H9 (cell line): ENCODE results near the gene AFAP1. TPM values are rescaled to one million over a fixed set of nuclear protein-coding genes. Genes with fewer than 3 reads are reported as not detected.

Experiments
- DNase-seq: peaks from one replicate; pipeline ENCODE4 v3.0.0-alpha.2; 2017
- H2AFZ ChIP-seq: one replicate; pipeline ENCODE4 v1.6.1; 2013; ENCODE audit warnings: mild to moderate bottlenecking, low read length, control low read depth, moderate library complexity
- H2AK5ac ChIP-seq: 2 replicates; pipeline ENCODE4 v1.6.1; 2013; ENCODE audit warnings: low read length, control low read depth, mixed read lengths; ENCODE audit not compliant: insufficient read length
- H2BK120ac ChIP-seq: one replicate; pipeline ENCODE4 v1.6.1; 2013; ENCODE audit warnings: low read depth, mild to moderate bottlenecking, low read length, control low read depth, inconsistent platforms; ENCODE audit not compliant: poor library complexity, severe bottlenecking
- H2BK12ac ChIP-seq: 2 replicates; pipeline ENCODE4 v1.6.1; 2013; ENCODE audit warnings: low read length, control low read depth, mixed read lengths, low read depth; ENCODE audit not compliant: insufficient read length
- H2BK15ac ChIP-seq: 2 replicates; pipeline ENCODE4 v1.6.1; 2013; ENCODE audit warnings: low read depth, low read length, control low read depth
- H2BK20ac ChIP-seq: one replicate; pipeline ENCODE4 v1.6.1; 2013; ENCODE audit warnings: low read depth, mild to moderate bottlenecking, low read length, control low read depth, inconsistent platforms; ENCODE audit not compliant: poor library complexity, severe bottlenecking
- H2BK5ac ChIP-seq: 2 replicates; pipeline ENCODE4 v1.6.1; 2013; ENCODE audit warnings: low read length, control low read depth, mixed read lengths; ENCODE audit not compliant: insufficient read length
- H3K14ac ChIP-seq: 2 replicates; pipeline ENCODE4 v1.6.1; 2013; ENCODE audit warnings: low read length, control low read depth; ENCODE audit not compliant: insufficient read depth
- H3K18ac ChIP-seq: 2 replicates; pipeline ENCODE4 v1.6.1; 2013; ENCODE audit warnings: low read depth, mild to moderate bottlenecking, mixed read lengths, low read length, control low read depth; ENCODE audit not compliant: insufficient read length
- H3K23ac ChIP-seq: 2 replicates; pipeline ENCODE4 v1.6.1; 2013; ENCODE audit warnings: low read length, control low read depth, mixed read lengths, low read depth; ENCODE audit not compliant: insufficient read length
- H3K23me2 ChIP-seq: 2 replicates; pipeline ENCODE4 v1.6.1; 2013; ENCODE audit warnings: low read depth, mild to moderate bottlenecking, mixed read lengths, low read length, control low read depth; ENCODE audit not compliant: insufficient read length, poor library complexity, severe bottlenecking
- H3K27ac ChIP-seq: 2 replicates; pipeline ENCODE4 v1.5.1; 2013; ENCODE audit warnings: low read length, control low read depth, mixed read lengths, low read depth; ENCODE audit not compliant: insufficient read length
- H3K27me3 ChIP-seq: 2 replicates; pipeline ENCODE4 v1.6.1; 2013; ENCODE audit warnings: low read length, control low read depth, inconsistent platforms; ENCODE audit not compliant: insufficient read depth
- H3K4ac ChIP-seq: 2 replicates; pipeline ENCODE4 v1.6.1; 2013; ENCODE audit warnings: low read depth, mild to moderate bottlenecking, control low read depth, inconsistent platforms, low read length, moderate library complexity
- H3K4me1 ChIP-seq: 2 replicates; pipeline ENCODE4 v1.6.1; 2013; ENCODE audit warnings: low read length, control low read depth, inconsistent platforms; ENCODE audit not compliant: insufficient read depth
- H3K4me2 ChIP-seq: 2 replicates; pipeline ENCODE4 v1.6.1; 2013; ENCODE audit warnings: low read length, control low read depth, mixed read lengths; ENCODE audit not compliant: insufficient read length, insufficient read depth
- H3K56ac ChIP-seq: 2 replicates; pipeline ENCODE4 v1.6.1; 2013; ENCODE audit warnings: low read depth, mild to moderate bottlenecking, mixed read lengths, low read length, control low read depth; ENCODE audit not compliant: insufficient read length
- H3K79me1 ChIP-seq: 2 replicates; pipeline ENCODE4 v1.6.1; 2013; ENCODE audit warnings: low read depth, mild to moderate bottlenecking, moderate library complexity, low read length, control low read depth, inconsistent platforms; ENCODE audit not compliant: insufficient read depth, poor library complexity, severe bottlenecking
- H3K79me2 ChIP-seq: 2 replicates; pipeline ENCODE4 v1.6.1; 2013; ENCODE audit warnings: low read length, control low read depth, inconsistent platforms; ENCODE audit not compliant: insufficient read depth
- H3K9ac ChIP-seq: 2 replicates; pipeline ENCODE4 v1.6.1; 2013; ENCODE audit warnings: low read length, control low read depth, mixed read lengths; ENCODE audit not compliant: insufficient read length; ENCODE audit errors: extremely low read depth
- H3K9me3 ChIP-seq: one replicate; pipeline ENCODE4 v1.6.1; 2013; ENCODE audit warnings: low read depth, low read length, inconsistent platforms; ENCODE audit not compliant: control insufficient read depth
- H3T11ph ChIP-seq: one replicate; pipeline ENCODE4 v1.6.1; 2013; ENCODE audit warnings: mild to moderate bottlenecking, low read length, control low read depth, inconsistent platforms
- H4K20me1 ChIP-seq: one replicate; pipeline ENCODE4 v1.6.1; 2013; ENCODE audit not compliant: control insufficient read depth, insufficient read length, insufficient read depth
- H4K5ac ChIP-seq: 2 replicates; pipeline ENCODE4 v1.6.1; 2013; ENCODE audit warnings: low read depth, mild to moderate bottlenecking, mixed read lengths, low read length, control low read depth; ENCODE audit not compliant: insufficient read length
- H4K8ac ChIP-seq: replicated peaks from 2 replicates; pipeline ENCODE4 v1.6.1; 2013; ENCODE audit warnings: low read length, control low read depth, mixed read lengths, low read depth; ENCODE audit not compliant: insufficient read length
- H4K91ac ChIP-seq: 2 replicates; pipeline ENCODE4 v1.6.1; 2013; ENCODE audit warnings: low read depth, mild to moderate bottlenecking, moderate library complexity, mixed read lengths, low read length, control low read depth; ENCODE audit not compliant: insufficient read length
- H3K27ac Mint-ChIP-seq, 3 experiments: 2 replicates in 2 of 3; 3 replicates in 1 of 3; pipeline ENCODE4 v1.8.0; 2020 to 2021; ENCODE audit warnings: mixed read lengths in 3 of 3, mild to moderate bottlenecking in 1 of 3, moderate library complexity in 1 of 3
- H3K27me3 Mint-ChIP-seq: 2 replicates; pipeline ENCODE4 v1.8.0; 2021; ENCODE audit warnings: low read depth, mild to moderate bottlenecking, moderate library complexity, mixed read lengths
- H3K36me3 Mint-ChIP-seq, 3 experiments: 2 replicates in 2 of 3; 3 replicates in 1 of 3; pipeline ENCODE4 v1.8.0; 2020 to 2021; ENCODE audit warnings: low read depth in 3 of 3, mixed read lengths in 3 of 3; ENCODE audit not compliant: insufficient read depth in 1 of 3
- H3K4me1 Mint-ChIP-seq, 2 experiments: 2 replicates each; pipeline ENCODE4 v1.8.0; 2020; ENCODE audit warnings: mixed read lengths in 2 of 2
- H3K4me3 Mint-ChIP-seq, 2 experiments: 2 replicates in 1 of 2; 3 replicates in 1 of 2; pipeline ENCODE4 v1.8.0; 2020 to 2021; ENCODE audit warnings: mild to moderate bottlenecking in 2 of 2, mixed read lengths in 2 of 2, moderate library complexity in 1 of 2
- H3K9me3 Mint-ChIP-seq, 2 experiments: 2 replicates in 1 of 2; 3 replicates in 1 of 2; pipeline ENCODE4 v1.8.0; 2020; ENCODE audit warnings: mild to moderate bottlenecking in 2 of 2, mixed read lengths in 2 of 2, moderate library complexity in 1 of 2
- CTCF ChIP-seq: fragments of 200-600 bp; sonication (generic); conservative IDR thresholded peaks from 3 replicates; pipeline ENCODE4 v1.8.0; 2021; ENCODE audit warnings: antibody characterized with exemption, mild to moderate bottlenecking
- WGBS: extraction: QIAGEN DNeasy Blood & Tissue Kit; methylation state at CpG from one replicate; pipeline ENCODE4 v1.1.7; 2013; ENCODE audit warnings: missing lambda C conversion rate, low lambda C conversion rate, mixed read lengths; ENCODE audit not compliant: insufficient read length; ENCODE audit errors: extremely low coverage; 5-methylcytosine and 5-hydroxymethylcytosine counted together
- total RNA-seq: library from RNA; stranded (reverse); gene quantifications from 2 replicates; pipeline ENCODE4 v1.2.1, GENCODE V29; 2021

Gene AFAP1
- total RNA-seq, 1 experiment from 2014 or later = 6.5 TPM

GRCh38 chr4:7737752-7738457 lies 201.8 kb downstream of the AFAP1 start:
- Histone ChIP-seq H3K14ac (no peak overlapping the region; the same call in 1 of the 2 replicates), H3K9me3 (no peaks in the 10 kb centered on the region), H3K27me3 (no peaks in the 10 kb centered on the region), H2BK20ac (no peak overlapping the region), H4K5ac (no peak overlapping the region), H3K4me1 (no peaks in the 10 kb centered on the region), H3T11ph (no peak overlapping the region), H3K79me1 (no peaks in the 10 kb centered on the region), H3K56ac (no peak overlapping the region), H4K20me1 (no peaks in the 10 kb centered on the region), H2AK5ac (no peak overlapping the region), H3K4ac (no peak overlapping the region), H2BK120ac (no peak overlapping the region), H4K91ac (no peak overlapping the region), H2BK5ac (no peak overlapping the region), H3K79me2 (no peaks in the 10 kb centered on the region), H2BK12ac (no peak overlapping the region), H3K4me2 (no peak overlapping the region), H2BK15ac (no peak overlapping the region), H3K23ac (no peak overlapping the region), H3K27ac (no peak overlapping the region), H4K8ac (no peak overlapping the region), H3K23me2 (no peaks in the 10 kb centered on the region), H3K18ac (no peak overlapping the region), H2AFZ (no peak overlapping the region), H3K9ac (no peak overlapping the region)
- Mint-ChIP-seq H3K27ac (no peak overlapping the region), H3K36me3 (no peaks in the 10 kb centered on the region), H3K9me3 (no peaks in the 10 kb centered on the region), H3K27me3 (peaks cover 3% of the 10 kb centered on the region), H3K4me3 (no peak overlapping the region), H3K4me1 (0 out of 4 replicates have a peak, but pooled peaks cover 0 to 4% of the 10 kb centered on the region in 2 experiments)
- TF ChIP-seq CTCF = no peak
- WGBS = no CpG with 5 or more reads among the region's 19 CpGs
- no peak for DNase-seq
